G401 (cell line): ENCODE measurements around the gene OR6N1. TPM values are rescaled to one million over a fixed set of nuclear protein-coding genes. Genes with fewer than 3 reads are reported as not detected.

Experiments
- DNase-seq: peaks from one replicate; pipeline ENCODE4 v3.0.0-alpha.2; 2015; ENCODE audit warnings: low spot score
- in situ Hi-C: cut with HindIII; loops from 2 replicates; pipeline ENCODE4 v1.10.0; 2016; ENCODE audit warnings: low sequenced_read_pairs, mixed read lengths
- total RNA-seq: library from RNA; depleted of rRNA; stranded (reverse); fragments of >200 nt; shearing (Covaris generic); gene quantifications from 2 replicates; pipeline ENCODE4 v1.2.3, GENCODE V29; 2014; rRNA removed

The OR6N1 gene
- not detected in 2 replicates for total RNA-seq

- no peak for DNase-seq
- in situ Hi-C loops: no loop called here
Observed at GRCh38 chr1:158771950-158772866, at the start of gene OR6N1. TSS of gene OR6N1 (minus strand) at chr1:158772195. CDS start at chr1:158766682, 5,513 bp downstream.

- DNase-seq: no peak
- in situ Hi-C loops: no loop called here
Observed at GRCh38 chr1:158821723-158822122, 49.7 kb upstream of the OR6N1 start.

GRCh38 chr1:158819461-158820443, 47.8 kb upstream of the OR6N1 start:
- in situ Hi-C loops: no loop called here
- DNase-seq: no peak

GRCh38 chr1:158818975-158819431, 47.0 kb upstream of the OR6N1 start:
- DNase-seq: no peak
- in situ Hi-C loops: no loop called here

- in situ Hi-C loops: no loop called here
- DNase-seq: no peak
Observed at GRCh38 chr1:158818560-158818959, 46.6 kb upstream of the OR6N1 start.

GRCh38 chr1:158814970-158815369, 43.0 kb upstream of the OR6N1 start:
- no peak for DNase-seq
- in situ Hi-C loops: no loop called here

- in situ Hi-C loops: no loop called here
- no peak for DNase-seq
Observed at GRCh38 chr1:158813164-158813563, 41.2 kb upstream of the OR6N1 start.

GRCh38 chr1:158812336-158812735, 40.3 kb upstream of the OR6N1 start:
- DNase-seq: no peak
- in situ Hi-C loops: no loop called here

GRCh38 chr1:158810311-158810710, 38.3 kb upstream of the OR6N1 start:
- DNase-seq: no peak
- in situ Hi-C loops: no loop called here

GRCh38 chr1:158809862-158810261, 37.9 kb upstream of the OR6N1 start:
- DNase-seq: no peak
- in situ Hi-C loops: no loop called here

- DNase-seq: no peak
- in situ Hi-C loops: no loop called here
Observed at GRCh38 chr1:158809256-158809655, 37.3 kb upstream of the OR6N1 start.

- DNase-seq: no peak
- in situ Hi-C loops: no loop called here
Observed at GRCh38 chr1:158806916-158807536, 35.0 kb upstream of the OR6N1 start.

- in situ Hi-C loops: no loop called here
- DNase-seq: no peak
Observed at GRCh38 chr1:158803678-158804077, 31.7 kb upstream of the OR6N1 start.

GRCh38 chr1:158801396-158801795, 29.4 kb upstream of the OR6N1 start:
- in situ Hi-C loops: no loop called here
- no peak for DNase-seq

- no peak for DNase-seq
- in situ Hi-C loops: no loop called here
Observed at GRCh38 chr1:158800526-158800925, 28.5 kb upstream of the OR6N1 start.

GRCh38 chr1:158799689-158800088, 27.7 kb upstream of the OR6N1 start:
- no peak for DNase-seq
- in situ Hi-C loops: no loop called here

GRCh38 chr1:158798531-158798930, 26.5 kb upstream of the OR6N1 start:
- DNase-seq: no peak
- in situ Hi-C loops: no loop called here

- in situ Hi-C loops: no loop called here
Observed at GRCh38 chr1:158794247-158794646, 22.3 kb upstream of the OR6N1 start.

GRCh38 chr1:158793604-158794003, 21.6 kb upstream of the OR6N1 start:
- in situ Hi-C loops: no loop called here
- DNase-seq: no peak

More at GRCh38 chr1:158794247-158794646, 22.3 kb upstream of the OR6N1 start:
- DNase-seq: no peak
